Stimulated activated CD4-positive, alpha-beta T cell treated with anti-CD3 and anti-CD28 coated beads, TNF-alpha, amount 100 ng/mL, for 4 hours (primary cell): ENCODE results near the gene CACNA2D3.

ENCODE experiments used
- DNase-seq, 3 experiments: peaks; one replicate each; pipeline ENCODE4 v3.0.0-alpha.2; 2020; ENCODE audit warnings: low read depth in 3 of 3

The CACNA2D3 gene

DNA sequence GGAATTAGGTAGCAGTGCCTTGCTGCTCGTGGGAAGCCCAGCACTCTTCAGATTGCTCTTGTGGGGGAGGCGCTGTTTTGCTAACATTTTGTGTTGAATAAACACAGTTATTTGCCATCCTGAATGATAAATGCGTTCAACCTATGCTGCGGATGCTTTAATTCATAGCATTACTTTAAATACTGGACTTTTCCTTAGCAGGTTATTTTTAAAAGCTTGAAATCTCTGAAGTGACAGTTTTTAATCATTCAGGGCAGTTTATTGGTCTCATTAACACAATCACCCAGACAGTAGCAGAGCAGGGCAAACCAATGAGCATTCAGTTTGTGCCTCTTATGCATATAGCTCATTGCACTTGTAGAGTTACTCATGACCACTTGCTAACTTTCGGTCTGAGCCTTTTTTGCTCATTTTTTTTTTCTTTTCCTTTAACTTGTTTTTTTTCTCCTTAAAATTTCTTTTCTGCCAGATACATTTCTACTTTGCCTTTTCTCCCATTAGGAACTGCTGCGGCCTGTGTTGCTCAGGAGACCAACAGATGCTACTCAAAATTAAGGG, 5.2 kb downstream of the CACNA2D3 start:
- DNase-seq = no peak

DNA sequence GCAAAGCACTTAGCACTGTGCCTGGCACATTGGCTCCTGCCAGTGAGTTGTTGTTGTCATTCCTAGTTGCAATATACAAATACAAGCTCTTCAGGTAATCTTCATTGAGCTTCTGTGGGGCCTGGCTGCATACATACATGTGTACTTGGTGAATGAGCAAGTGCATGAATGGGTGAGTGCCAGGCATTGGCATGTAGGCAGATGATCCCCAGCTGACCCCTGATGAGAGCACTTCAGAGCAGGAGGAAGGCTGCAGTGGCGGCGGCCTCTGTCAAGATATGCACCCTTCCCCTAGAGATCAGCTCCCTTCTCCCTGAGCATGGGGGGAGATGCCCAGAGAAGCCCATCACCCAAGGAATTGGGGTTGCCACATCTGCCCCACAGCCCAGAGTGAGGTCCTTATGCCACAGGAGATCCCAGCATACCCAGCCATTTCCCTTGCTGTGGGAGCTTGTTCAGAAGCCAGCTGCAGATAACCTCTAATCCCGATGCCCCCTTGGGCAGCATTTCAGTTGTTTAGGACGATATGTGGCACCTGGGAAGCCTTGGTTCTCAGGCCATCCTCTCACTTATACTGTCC, 8.8 kb downstream of the CACNA2D3 start:
- DNase-seq = no peak

- no peak for DNase-seq
These were observed 9.5 kb downstream of the CACNA2D3 start for GRCh38 chr3:54131890-54132289.

DNA sequence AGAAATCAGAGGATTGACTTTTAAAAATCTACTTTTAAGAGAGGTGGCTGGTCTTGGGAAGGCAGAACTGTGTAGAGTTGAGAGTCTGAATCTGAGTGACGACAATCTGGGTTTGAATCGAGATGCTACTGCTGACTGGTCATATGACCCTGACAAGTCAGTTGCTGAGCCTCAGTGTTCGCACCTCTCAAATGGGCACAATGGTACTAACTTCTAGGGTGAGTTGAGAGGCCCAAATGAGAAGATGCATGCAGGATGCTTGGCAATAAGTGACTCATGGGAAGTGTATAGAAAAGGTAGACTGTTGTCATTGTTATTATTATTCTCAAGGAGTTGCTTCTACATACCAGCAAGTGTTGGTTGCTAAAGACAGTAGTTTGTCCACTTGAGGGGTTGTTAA, 10.3 kb downstream of the CACNA2D3 start:
- DNase-seq = no peak

DNA sequence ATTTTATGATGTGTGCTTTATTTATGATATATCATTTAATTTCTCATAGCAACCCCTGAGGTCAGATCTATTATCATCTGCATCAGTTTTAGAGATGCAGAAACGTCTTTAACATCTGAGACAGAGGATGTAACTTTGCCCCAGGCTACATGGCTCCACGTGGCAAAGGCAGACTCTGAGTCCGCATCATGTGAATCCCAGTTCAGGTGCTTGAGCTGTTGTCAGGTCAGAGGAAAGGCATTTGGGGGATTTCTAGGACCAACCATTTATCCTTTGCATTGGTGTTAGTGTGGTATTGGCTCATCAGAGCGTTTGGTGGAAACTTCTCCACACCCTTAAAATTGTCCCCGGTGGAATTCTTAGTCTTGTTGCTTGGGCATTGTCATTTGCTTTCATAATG, 10.8 kb downstream of the CACNA2D3 start:
- DNase-seq = no peak

DNA sequence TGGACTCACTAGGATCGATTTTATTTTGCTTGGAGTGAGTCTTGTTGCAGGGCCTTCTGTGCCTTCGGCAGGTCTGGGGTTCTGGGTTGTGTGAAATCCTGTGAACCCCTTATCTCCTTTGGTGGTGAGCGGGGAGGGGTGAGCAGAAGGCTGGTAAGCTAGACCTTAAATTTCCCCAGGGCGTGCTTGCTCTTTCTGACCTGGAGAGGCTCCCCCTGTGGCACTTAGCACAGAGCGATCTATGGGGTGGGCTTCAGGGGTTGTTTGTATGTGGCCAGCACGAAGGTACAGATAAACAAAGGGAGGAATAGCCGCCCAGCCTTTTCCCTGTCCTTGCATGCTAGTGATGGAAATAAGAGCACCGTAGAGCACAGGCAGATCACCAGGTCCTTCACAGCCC, 11.8 kb downstream of the CACNA2D3 start:
- no peak for DNase-seq

DNA sequence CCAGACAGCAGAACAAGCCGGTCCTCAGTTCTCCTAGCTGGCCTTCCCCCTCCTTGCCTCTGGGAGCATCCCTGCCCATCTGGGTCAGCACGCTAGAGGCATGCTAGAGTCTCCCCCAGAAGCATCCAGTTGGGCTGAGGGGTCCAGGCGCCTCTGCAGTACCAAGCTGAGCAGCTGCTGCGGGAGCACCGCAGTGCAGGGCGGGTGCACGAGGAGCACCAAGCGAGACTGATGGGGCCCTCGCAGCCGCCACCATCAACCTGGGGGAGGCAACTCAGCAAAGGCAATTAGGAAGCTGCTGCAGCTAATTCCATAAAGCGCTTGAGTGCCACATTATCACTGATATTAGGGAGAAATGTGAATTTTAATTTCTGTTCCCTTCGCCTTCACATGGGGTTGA, 12.4 kb downstream of the CACNA2D3 start:
- DNase-seq = no peak

DNA sequence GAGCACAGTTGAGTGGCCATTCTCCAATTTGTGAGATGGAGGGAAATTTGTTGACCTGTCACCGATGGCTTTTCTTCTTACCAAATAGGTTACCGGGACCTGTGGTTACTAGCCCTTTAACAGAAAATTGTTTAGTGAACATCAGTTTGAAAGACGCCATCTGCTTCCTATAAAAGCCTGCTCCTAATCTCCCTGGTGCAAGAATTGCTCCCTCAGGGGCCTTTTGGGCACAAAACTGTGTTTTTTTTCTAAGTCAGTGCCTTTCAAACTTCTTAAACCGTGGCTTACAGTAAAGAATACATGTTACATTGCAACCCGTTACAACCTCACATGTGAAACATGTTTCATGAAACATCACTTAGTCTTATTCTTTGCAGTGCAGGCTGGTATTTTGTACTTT, 15.0 kb downstream of the CACNA2D3 start:
- no peak for DNase-seq

GRCh38 chr3:54138937-54139547, 16.7 kb downstream of the CACNA2D3 start:
- no peak for DNase-seq

DNA sequence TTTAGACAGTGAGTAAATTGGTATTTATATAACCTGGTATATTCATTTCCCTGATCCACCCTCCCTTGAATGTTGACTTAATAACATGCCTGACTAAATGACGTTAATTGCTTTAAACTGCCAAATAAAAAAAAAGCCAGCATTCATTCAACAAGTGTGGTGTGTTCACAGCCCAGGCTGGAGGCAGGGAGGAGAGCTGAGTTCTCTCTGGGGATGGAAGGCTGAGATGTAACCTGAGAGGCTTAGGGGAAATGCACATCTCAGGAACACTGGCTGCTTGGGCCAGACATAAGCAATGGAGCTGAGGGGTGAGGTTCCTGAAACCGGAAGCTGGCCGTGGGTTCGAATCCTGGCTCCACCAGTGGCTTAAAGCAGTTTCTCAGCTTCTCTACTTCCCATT, 17.3 kb downstream of the CACNA2D3 start:
- DNase-seq = no peak

GRCh38 chr3:54144284-54144683, 21.9 kb downstream of the CACNA2D3 start:
- DNase-seq = no peak

DNA sequence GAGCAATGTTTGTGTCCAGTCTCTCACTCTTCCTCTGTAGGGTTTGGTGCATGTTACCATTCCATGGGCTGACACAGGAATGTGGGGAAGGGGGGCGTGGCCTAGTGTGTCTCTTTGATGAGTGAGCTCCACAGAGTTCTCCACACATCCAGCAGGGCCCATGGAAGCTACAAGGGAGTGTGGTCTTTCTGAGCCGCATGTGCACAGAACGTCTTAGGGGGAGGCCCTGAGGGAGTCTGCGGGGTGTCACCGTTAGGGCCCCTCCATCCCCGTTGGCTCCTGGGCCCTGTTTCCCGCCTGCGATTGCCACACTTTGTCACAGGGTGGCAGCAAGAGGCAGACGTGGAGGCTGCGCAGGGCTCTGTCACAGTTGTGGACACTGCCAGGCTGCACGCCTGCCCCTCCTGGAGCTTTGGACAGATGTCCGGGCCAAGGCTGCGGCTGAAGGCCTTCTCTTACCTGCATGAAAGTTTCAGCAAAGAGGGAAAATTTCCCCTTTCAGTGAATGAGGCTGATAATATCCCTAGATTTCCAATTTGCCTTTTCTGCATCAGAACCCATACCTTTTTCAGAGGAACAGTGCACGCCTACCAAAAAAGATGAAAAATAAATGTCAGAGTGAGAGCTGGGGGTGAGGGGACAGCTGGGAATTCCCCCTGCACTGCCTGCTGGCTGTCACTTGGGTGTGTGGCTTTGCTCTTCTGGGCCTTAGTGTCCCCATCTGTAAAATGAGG, 24.3 kb downstream of the CACNA2D3 start:
- DNase-seq = no peak

- DNase-seq = no peak
These were observed 28.6 kb downstream of the CACNA2D3 start for GRCh38 chr3:54150864-54151467.

- no peak for DNase-seq
These were observed 31.1 kb downstream of the CACNA2D3 start for GRCh38 chr3:54153477-54153876.

- no peak for DNase-seq
These were observed 35.5 kb downstream of the CACNA2D3 start for GRCh38 chr3:54157860-54158259.

DNA sequence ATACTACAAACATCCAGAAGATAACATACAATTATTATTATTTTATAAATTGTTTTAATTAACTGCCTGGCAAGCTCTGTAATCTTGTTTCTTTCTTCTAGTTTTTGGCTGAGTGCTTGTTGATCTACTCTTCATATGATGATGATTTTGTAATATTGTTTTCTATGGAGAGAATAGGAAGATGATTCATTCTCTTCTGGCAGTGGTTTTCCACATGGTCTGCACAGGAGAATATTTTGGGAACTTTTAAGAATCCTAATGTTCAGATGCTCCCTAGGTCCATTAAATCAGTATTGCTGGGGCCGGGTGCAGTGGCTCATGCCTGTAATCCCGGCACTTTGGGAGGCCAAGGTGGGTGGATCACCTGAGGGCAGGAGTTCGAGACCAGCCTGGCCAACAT, 37.6 kb downstream of the CACNA2D3 start:
- no peak for DNase-seq

DNA sequence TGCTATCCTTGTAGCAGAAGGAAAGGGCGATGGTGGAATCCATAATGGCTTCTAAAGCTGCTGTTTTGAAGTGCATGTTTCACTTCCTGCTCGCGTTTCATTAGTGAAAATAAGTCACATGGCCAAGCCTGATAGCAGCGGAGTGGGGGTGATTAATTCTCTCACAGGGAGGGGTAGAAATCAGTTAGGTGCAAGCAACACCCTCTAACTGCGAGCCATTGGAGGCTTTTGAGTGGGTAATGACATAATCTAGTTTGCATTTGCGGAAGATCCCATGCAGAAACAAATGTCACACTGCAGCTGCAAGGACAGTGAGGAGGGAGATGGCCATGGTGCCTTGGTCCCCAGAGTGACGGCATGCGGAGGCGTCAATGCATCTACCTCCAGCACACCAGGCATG, 41.1 kb downstream of the CACNA2D3 start:
- DNase-seq = no peak

DNA sequence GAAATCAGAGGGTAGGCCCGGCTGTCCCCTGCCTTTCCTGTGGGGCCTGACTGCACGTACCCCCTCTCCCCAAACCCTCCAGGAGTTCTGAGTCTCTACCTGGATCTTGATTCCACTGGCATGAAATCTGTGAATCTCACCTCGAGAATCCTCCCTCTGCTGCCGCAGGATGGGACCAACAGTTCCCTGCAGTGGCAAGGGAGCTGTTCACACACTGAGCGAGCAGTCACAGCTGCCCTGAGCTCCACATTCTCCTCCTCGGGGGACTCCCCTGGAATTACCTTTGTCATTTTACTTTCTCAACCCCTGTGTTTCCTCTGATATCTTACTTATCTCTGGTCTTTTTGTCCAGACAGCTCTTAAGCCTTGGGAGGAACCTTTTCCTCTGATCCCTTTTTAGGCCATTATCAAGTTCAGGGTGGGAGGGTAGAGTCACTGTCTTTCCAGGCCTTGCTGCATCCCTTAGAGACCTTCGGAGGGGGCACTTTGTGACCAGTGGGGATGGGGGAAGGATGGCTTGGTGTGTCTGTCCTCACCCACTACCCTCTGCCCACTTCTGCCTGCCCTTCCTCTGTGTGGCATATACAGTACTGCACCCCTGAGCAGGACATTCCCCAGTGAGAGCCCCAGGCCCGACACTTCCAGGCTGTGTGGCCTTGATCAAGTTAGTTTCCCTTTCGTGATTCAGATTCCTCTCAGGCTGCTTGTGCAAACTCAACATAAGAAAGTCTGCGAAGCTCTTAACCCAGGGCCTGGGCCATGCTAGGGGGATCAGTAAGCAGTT, 42.0 kb downstream of the CACNA2D3 start:
- DNase-seq = no peak

- DNase-seq = no peak
These were observed 43.5 kb downstream of the CACNA2D3 start for GRCh38 chr3:54165865-54166264.

GRCh38 chr3:54167999-54168398, 45.6 kb downstream of the CACNA2D3 start:
- no peak for DNase-seq

- no peak for DNase-seq
These were observed 46.1 kb downstream of the CACNA2D3 start for GRCh38 chr3:54168451-54168850.

- DNase-seq = no peak
These were observed 47.2 kb downstream of the CACNA2D3 start for GRCh38 chr3:54169524-54169923.
